ENCODE data around the gene CAMLG.
"Not testable (repeated sequence)": the region's sequence is repeated elsewhere in the genome, so short reads cannot be mapped to it uniquely, and the experiment has no call there.

CAMLG gene

DNA sequence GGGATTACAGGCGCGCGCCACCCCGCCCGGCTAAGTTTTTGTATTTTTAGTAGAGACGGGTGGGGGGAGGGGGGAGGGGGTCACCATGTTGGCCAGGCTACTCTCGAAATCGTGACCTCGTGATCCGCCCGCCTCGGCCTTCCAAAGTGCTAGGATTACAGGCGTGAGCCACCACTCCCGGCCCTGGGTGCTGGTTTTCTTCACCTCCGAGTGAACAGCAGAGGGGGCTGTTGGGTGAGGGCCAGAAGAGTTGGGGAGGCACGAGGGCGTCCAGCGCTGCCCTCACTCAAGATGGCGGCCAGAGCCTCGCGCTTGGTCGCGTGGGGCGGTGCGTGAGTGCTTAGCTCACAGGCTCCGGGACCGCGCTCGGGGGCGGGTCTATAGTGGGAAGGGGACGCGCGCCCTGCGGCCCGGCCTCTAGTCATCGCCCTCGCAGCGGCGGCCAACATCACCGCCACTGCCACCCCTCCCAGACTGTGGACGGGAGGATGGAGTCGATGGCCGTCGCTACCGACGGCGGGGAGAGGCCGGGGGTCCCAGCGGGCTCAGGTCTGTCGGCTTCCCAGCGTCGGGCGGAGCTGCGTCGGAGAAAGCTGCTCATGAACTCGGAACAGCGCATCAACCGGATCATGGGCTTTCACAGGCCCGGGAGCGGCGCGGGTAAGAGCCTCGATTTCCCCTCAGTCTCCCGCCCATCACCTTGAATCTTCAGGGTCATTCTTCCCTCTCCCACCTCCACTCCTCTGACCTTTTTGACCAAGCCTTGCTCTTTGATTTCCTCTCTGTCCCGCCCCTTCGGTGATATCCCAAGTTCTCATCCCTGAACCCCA lies at the start of gene CAMLG:
CAMLG (plus strand) TSS at position 416 of the 830 bp plus-strand sequence; CDS start at position 489, 73 bp downstream.
- no peaks in the 10 kb centered on the region for H3K36me3 Mint-ChIP-seq
- H3K27me3 Mint-ChIP-seq: no peaks in the 10 kb centered on the region
- peak within 1 kb of the TSS; percentile 88 for H3K27ac Mint-ChIP-seq
- H3K4me3 Mint-ChIP-seq: peak within 1 kb of the TSS; percentile 95
- H3K4me1 Mint-ChIP-seq: peaks cover 24% of the 10 kb centered on the region
- no peaks in the 10 kb centered on the region for H3K9me3 Mint-ChIP-seq

DNA sequence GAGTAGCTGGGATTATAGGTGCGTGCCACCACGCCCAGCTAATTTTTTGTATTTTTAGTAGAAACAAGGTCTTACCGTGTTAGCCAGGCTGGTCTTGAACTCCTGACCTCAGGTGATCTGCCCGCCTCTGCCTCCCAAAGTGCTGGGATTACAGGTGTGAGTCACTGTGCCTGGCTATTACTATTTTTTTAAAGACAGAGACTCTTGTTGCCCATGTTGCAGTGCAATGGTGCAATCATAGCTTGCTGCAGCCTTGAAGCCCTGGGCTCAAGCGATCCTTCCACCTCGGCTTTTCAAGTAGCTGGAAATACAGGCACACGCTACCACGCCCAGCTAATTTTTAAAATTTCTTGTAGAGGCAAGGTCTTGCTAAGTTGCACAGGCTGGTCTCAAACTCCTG lies 48.2 kb upstream of the CAMLG start:
- H3K9me3 Mint-ChIP-seq, H3K27ac Mint-ChIP-seq, H3K27me3 Mint-ChIP-seq, H3K4me1 Mint-ChIP-seq, H3K4me3 Mint-ChIP-seq: not testable (repeated sequence)
- peaks cover 17% of the 10 kb centered on the region for H3K36me3 Mint-ChIP-seq

DNA sequence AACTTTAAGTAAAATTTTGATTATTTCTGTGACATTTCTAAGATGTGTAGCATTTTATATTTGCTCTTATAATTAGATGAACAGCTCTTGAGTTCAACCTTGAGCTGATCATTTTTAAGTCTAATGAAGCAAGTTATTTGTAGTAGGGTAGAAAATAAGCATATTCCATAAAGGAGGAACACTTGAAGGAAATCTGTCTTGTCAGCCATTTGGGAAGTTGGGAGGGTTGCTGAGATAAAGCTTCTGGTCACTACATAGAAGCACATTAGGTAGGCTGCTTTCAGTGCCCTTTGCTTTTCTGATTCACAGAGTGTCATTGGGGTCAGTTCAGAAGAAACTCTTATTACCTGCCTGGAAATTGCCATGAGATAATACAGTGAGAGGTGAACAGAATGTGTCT lies 45.6 kb upstream of the CAMLG start:
- H3K27ac Mint-ChIP-seq: no peak overlapping the region
- no peak overlapping the region for H3K4me3 Mint-ChIP-seq
- H3K4me1 Mint-ChIP-seq: no peaks in the 10 kb centered on the region
- H3K36me3 Mint-ChIP-seq: peaks cover 15% of the 10 kb centered on the region
- H3K9me3 Mint-ChIP-seq: no peaks in the 10 kb centered on the region
- no peaks in the 10 kb centered on the region for H3K27me3 Mint-ChIP-seq

DNA sequence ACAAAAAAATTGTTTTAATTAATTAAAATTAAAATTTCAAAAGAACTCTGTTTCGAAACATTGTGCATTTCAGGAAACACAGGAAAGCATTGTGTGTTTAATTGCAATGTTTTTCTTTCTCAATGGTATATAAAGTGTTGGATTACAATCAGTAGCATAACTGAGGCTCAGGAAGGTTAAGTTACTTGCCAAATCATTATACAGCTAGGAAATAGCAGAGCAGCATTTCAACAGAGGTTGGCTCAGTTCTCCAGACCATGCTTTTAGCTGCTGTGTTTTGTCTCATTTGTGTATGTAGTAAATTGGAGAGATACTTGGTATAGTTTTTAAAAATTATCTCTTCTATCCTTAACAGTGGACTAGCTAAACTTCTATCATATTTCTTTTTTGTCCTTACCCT lies 30.0 kb upstream of the CAMLG start:
- no peaks in the 10 kb centered on the region for H3K4me1 Mint-ChIP-seq
- H3K27me3 Mint-ChIP-seq: no peaks in the 10 kb centered on the region
- no peaks in the 10 kb centered on the region for H3K9me3 Mint-ChIP-seq
- no peak overlapping the region for H3K27ac Mint-ChIP-seq
- peaks cover 9% of the 10 kb centered on the region for H3K36me3 Mint-ChIP-seq
- H3K4me3 Mint-ChIP-seq: no peak overlapping the region

DNA sequence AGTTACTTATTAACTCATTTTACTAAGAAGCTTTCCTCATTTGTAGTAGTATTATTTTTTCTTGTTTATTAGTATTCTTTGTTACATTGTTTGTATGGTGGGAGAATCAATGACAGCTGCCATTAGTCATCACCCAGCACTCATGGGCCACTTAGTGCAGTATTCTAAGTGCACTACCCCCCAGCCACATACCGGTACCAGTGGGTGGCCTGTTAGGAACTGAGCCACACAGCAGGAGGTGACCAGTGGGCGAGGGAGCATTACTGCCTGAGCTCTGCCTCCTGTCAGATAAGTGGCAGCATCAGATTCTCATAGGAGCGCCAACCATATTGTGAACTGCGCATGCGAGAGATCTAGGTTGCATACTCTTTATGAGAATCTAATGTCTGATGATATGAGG lies 24.2 kb upstream of the CAMLG start:
- H3K27me3 Mint-ChIP-seq: no peaks in the 10 kb centered on the region
- H3K9me3 Mint-ChIP-seq: no peaks in the 10 kb centered on the region
- no peak overlapping the region for H3K4me3 Mint-ChIP-seq
- H3K36me3 Mint-ChIP-seq: peaks cover 21% of the 10 kb centered on the region
- H3K27ac Mint-ChIP-seq: no peak overlapping the region
- H3K4me1 Mint-ChIP-seq: no peaks in the 10 kb centered on the region

DNA sequence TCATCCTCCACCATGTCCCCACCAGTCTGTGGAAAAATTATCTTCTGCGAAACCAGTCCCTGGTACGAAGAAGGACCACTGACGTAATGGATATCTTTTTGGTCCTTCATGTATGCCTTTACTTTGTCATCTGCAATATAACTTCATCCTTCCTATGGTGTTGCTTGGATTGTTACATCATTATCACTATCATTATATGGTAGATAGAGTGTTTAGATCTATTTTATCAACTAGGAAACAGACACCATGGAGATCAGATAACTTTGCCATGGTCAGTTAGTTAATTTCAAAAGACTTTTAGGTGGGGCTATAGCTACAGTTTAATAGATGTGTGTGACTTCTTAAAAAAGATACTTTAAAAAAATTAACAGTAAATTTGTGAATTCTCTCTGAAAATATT lies 23.8 kb upstream of the CAMLG start:
- Mint-ChIP-seq H3K4me1 (no peaks in the 10 kb centered on the region), H3K27ac (peak overlapping the region; percentile 46), H3K4me3 (no peak overlapping the region), H3K36me3 (peaks cover 21% of the 10 kb centered on the region), H3K9me3 (no peaks in the 10 kb centered on the region), H3K27me3 (no peaks in the 10 kb centered on the region)

DNA sequence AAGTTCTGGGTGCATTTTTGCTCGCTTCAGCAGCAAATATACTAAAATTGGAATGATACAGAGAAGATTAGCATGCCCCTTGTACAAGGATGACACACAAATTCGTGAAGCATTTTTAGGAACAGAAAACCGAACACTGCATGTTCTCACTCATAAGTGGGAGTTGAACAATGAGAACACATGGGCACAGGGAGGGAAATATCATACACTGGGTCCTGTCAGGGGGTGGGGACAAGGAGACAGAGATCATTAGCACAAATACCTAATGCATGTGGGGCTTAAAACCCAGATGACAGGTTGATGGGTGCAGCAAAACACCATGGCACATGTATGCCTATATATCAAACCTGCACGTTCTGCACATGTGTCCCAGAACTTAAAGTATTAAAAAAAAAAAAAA lies 22.9 kb upstream of the CAMLG start:
- not testable (repeated sequence) for H3K4me1 Mint-ChIP-seq, H3K4me3 Mint-ChIP-seq, H3K27me3 Mint-ChIP-seq, H3K9me3 Mint-ChIP-seq
- H3K36me3 Mint-ChIP-seq: peaks cover 18% of the 10 kb centered on the region
- peak overlapping the region; percentile 15 for H3K27ac Mint-ChIP-seq

DNA sequence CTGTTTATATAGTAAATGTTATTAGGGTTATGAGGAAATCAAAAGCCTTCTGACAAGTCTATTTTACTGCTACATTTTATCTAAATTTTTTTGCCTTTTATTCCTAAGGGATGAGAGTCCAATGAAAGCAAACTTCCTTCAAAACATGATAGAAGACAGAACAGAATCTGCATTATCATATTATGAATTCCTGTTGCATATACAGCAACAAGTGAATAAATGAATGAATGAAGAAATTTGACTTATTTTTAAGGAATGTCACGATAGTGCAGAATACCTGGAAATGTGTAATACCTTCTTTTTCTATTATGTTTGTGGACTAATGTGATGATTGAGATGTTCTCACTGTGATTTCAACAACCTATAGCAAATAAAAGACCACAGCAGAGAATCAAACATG lies 13.5 kb upstream of the CAMLG start:
- Mint-ChIP-seq H3K36me3 (peaks cover 2% of the 10 kb centered on the region), H3K4me3 (no peak overlapping the region), H3K27ac (no peak overlapping the region), H3K4me1 (no peaks in the 10 kb centered on the region), H3K27me3 (no peaks in the 10 kb centered on the region), H3K9me3 (no peaks in the 10 kb centered on the region)

DNA sequence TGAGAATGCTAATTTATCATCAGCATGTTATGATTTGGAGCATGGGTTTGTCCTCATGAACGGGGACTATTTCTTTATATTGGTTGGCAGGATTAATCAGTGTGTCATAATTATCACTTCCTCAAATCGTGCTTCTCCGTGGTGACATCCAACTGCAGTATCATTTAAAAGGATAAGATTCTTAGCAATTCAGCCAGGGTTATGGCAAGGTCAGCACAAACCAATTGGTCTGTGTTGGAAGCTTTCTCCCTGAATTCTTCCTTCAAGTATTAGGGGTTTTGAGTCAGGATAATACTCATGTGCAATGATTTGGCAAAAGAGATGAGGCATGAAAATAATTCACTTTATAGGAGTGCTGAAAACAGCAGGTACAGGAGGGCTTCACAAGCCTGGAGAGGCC lies 5.5 kb upstream of the CAMLG start:
- no peaks in the 10 kb centered on the region for H3K27me3 Mint-ChIP-seq
- no peaks in the 10 kb centered on the region for H3K9me3 Mint-ChIP-seq
- no peak overlapping the region for H3K27ac Mint-ChIP-seq
- H3K36me3 Mint-ChIP-seq: no peaks in the 10 kb centered on the region
- no peaks in the 10 kb centered on the region for H3K4me1 Mint-ChIP-seq
- H3K4me3 Mint-ChIP-seq: no peak overlapping the region

DNA sequence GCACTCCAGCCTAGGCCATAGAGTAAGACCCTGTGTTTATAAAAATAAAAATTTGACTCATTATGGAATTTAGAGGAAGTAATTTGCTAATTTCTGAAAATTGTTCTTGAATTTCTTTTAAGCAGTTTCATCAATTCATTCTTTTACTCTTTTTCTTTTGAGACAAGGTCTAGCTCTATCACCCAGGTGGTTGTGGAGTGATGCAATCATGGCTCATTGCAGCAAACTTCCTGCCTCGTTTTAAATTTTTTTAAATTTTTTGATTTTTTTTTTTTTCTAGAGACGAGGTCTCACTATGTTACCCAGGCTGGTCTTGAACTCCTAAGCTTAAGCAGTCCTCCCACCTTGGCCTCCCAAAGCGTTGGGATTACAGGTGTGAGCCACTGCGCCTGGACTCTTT lies 3.1 kb upstream of the CAMLG start:
- Mint-ChIP-seq H3K9me3 (no peaks in the 10 kb centered on the region), H3K36me3 (no peaks in the 10 kb centered on the region), H3K4me3 (no peak overlapping the region), H3K27me3 (no peaks in the 10 kb centered on the region), H3K27ac (no peak overlapping the region), H3K4me1 (peaks cover 8% of the 10 kb centered on the region)

DNA sequence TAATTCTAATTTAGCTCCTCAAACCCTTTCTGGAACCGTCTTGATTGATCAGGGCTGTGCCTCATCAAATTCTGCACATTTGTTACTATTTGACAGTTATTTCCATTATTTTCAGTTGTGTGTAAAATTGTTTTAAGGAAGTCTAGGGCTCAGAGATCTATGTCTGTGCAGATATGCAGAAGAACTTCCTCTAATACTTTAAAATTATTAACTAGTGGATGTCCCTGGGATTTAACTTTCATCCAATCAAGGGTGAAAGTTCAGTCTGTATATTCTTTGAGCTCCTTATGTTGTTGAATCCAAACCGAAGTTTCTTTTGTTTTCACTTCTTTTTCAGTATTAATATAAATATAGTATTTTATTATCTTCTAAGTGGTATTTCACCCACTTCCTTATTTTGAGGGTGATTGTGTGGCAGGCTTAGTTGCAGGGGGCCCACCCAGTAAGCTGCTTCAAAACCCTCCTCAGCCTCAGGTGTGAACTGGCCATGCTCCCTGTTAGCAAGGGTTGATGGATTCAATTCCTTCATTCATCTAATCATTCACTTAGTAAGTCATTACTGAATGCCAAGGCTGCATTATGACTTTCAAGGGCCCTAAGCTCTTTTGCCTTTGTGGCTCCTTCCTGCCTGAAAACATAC lies 2.1 kb upstream of the CAMLG start:
- no peaks in the 10 kb centered on the region for H3K9me3 Mint-ChIP-seq

DNA sequence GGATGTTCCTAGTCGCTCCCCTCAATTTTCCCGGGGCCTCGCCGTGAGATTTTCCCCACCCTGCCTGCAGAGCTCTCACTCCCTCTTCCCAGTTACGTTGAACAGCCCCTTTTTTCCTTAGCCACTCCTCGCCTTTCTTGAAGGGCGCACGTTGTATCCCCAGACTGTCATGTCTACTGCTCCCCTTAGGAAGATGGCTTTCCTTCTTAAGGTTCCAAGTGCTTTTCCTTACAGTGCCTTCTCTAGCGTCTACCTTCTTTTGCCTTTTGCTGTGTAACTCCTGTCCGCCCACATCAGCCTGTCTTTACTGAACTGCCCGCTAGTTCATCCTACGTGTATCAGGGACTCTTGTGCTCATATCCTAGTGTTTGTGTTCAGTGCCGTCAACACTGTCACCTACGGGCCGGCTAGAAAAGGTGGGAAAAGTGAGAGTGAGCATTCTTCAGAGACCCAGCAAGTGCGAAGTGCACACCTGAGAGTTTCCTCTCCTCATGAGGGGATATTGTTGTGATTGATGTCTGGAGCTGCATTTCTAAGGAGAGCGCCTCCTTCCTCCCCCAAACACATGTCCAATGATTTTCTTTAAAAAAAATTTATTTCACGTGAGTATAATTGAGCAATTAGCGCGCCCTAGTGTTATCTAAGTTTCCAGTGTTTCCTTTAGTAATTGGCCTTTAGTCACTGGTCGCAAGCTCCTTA lies 764 bp downstream of the CAMLG start:
- H3K4me1 Mint-ChIP-seq: peaks cover 24% of the 10 kb centered on the region
- H3K27ac Mint-ChIP-seq: peak overlapping the region; percentile 88
- peak overlapping the region; percentile 95 for H3K4me3 Mint-ChIP-seq
- no peaks in the 10 kb centered on the region for H3K27me3 Mint-ChIP-seq
- no peaks in the 10 kb centered on the region for H3K9me3 Mint-ChIP-seq
- no peaks in the 10 kb centered on the region for H3K36me3 Mint-ChIP-seq

More for the DNA sequence above, 2.1 kb upstream of the CAMLG start:
- H3K4me1 Mint-ChIP-seq: peaks cover 16% of the 10 kb centered on the region
- H3K4me3 Mint-ChIP-seq: no peak overlapping the region
- no peaks in the 10 kb centered on the region for H3K36me3 Mint-ChIP-seq
- H3K27me3 Mint-ChIP-seq: no peaks in the 10 kb centered on the region
- no peak overlapping the region for H3K27ac Mint-ChIP-seq

DNA sequence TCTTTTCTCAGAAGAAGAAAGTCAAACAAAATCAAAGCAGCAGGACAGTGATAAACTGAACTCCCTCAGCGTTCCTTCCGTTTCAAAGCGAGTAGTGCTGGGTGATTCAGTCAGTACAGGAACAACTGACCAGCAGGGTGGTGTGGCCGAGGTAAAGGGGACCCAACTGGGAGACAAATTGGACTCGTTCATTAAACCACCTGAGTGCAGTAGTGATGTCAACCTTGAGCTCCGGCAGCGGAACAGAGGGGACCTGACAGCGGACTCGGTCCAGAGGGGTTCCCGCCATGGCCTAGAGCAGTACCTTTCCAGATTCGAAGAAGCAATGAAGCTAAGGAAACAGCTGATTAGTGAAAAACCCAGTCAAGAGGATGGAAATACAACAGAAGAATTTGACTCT lies 2.7 kb downstream of the CAMLG start:
- H3K27ac Mint-ChIP-seq: no peak overlapping the region
- H3K36me3 Mint-ChIP-seq: no peaks in the 10 kb centered on the region
- H3K9me3 Mint-ChIP-seq: no peaks in the 10 kb centered on the region
- H3K4me1 Mint-ChIP-seq: peaks cover 24% of the 10 kb centered on the region
- H3K27me3 Mint-ChIP-seq: no peaks in the 10 kb centered on the region
- no peak overlapping the region for H3K4me3 Mint-ChIP-seq

DNA sequence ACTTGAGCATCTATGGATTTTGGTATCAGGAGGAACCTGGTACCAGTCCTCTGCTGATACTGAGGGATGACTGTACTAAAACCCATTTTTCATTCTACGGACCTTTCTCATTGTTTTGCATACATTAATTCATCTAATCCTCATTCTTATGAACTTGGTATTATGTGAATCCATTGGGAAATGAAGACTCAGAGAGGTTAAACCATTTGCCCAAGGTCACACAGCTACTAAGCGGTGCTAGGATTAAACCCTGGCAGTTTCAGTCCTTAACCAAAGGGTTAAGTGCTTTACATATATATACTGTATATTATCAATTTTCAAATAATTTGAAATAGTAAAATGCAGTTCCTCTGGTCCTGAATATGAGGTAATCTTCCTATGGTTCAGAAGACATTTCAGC lies 3.8 kb downstream of the CAMLG start:
- peaks cover 24% of the 10 kb centered on the region for H3K4me1 Mint-ChIP-seq
- H3K36me3 Mint-ChIP-seq: no peaks in the 10 kb centered on the region
- no peak overlapping the region for H3K27ac Mint-ChIP-seq
- H3K4me3 Mint-ChIP-seq: no peak overlapping the region
- no peaks in the 10 kb centered on the region for H3K9me3 Mint-ChIP-seq
- H3K27me3 Mint-ChIP-seq: no peaks in the 10 kb centered on the region

DNA sequence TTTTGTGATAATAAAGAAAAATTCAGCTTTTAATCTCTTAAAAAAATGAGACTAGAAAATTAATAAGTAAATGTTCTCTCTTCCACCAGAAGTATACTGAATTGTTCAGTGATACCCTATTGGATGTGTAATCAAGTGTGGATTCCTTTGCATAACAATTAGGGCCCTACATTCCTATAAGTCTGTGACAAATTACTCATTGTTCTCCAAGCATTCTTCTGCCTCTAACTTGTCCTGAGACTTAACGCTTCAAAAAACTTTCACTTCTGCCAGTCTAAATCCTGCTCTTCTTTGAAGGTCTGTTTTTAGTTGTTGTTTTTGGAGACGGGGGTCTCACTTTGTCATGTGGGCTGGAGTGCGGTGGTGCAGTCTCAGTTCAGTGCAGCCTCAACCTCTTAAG lies 11.1 kb downstream of the CAMLG start:
- Mint-ChIP-seq H3K4me3 (no peak overlapping the region), H3K4me1 (no peaks in the 10 kb centered on the region), H3K27me3 (no peaks in the 10 kb centered on the region), H3K27ac (peak overlapping the region; percentile 62), H3K36me3 (peaks cover 3% of the 10 kb centered on the region), H3K9me3 (no peaks in the 10 kb centered on the region)

DNA sequence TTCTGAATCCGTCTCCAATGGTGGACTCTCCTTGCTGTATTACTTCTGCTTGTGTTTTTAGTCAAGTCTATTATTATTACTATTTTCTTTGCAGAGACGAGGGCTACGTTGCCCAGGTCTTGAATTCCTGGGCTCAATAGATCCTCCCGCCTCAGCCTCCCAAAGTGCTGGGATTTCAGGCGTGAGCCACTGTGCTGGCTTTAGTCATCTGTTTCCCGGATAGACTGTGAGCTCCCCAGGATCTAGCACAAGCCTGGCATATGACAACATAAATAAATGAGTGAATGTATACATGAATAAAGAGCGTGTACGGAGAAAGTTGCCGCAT lies 19.8 kb downstream of the CAMLG start:
- no peaks in the 10 kb centered on the region for H3K27me3 Mint-ChIP-seq
- no peaks in the 10 kb centered on the region for H3K9me3 Mint-ChIP-seq
- H3K4me3 Mint-ChIP-seq: peak overlapping the region; percentile 100
- peak overlapping the region; percentile 99 for H3K27ac Mint-ChIP-seq
- peaks cover 38% of the 10 kb centered on the region for H3K4me1 Mint-ChIP-seq
- H3K36me3 Mint-ChIP-seq: peaks cover 2% of the 10 kb centered on the region
